ENCODE results near the gene LTBP2.

- TF ChIP-seq CTCF (IDR thresholded peaks at IDR 0.05; ENCODE audit: low read length), result no peak
- TF ChIP-seq EZH2 (optimal IDR thresholded peaks at IDR 0.05; ENCODE audit: low read depth, low read length), result no peak
Measured at GRCh38 chr14:74551431-74552371, 60.3 kb downstream of the LTBP2 start.

Measured in MM.1S (cell line).